Inflammatory macrophage (primary cell): ENCODE results near the gene FTCD.

Source experiments
- DNase-seq, 2 donors: peaks; one replicate each; pipeline ENCODE4 v3.0.0-alpha.2; 2020 to 2022

FTCD gene

DNA sequence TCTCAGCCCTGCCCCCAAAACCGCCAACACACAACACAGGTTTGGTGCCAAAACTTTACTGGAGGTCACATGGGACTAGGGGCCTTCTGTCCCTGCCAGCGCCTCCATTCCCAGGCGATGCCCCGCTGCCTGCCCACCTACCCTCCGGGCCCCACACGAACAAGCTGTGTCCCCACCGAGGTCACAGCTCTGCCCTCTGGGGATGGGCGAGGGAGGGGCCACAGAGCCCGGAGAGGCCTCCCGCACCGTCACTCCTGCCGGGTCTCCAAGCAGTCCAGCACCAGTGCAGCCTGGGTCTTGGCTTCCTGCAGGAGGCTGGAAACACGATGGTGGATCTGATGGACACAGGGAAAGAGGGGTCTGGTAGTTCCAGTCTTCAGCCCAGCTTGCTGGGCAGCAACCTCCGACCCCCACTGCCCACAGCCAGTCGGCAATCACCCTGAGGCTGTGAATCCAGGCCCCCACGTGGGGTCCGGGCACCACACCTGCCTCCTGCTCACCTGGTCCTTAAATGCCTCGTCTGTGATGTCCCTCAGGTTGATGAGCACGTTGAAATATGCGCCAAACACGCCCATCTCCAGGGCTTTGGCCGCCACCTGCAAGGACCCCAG lies 18.5 kb downstream of the FTCD start:
- DNase-seq, result no peak

DNA sequence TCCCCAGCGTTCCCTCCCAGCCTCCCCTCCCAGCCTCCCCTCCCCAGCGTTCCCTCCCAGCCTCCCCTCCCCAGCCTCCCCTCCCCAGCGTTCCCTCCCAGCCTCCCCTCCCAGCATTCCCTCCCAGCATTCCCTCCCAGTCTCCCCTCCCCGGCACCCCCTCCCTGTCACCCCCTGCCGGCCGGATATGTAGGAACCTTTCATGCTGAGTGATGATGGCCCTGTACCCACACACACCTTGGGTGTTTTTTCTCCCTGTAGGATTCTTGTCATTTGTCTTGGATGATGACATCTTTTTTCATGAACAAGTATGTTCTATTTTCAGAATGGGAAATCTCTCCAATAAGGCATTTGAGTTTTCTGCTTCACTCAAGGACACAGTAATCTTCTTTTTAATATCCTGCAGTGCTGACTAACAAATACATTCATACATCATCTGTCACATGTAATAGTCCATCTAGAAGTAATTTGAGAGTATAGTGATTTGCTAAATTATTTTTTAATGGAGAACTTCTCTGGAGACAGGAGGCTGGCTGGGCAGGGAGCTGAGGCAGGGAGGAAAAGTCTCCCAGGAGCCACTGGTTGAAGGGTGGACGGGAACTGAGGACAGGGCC lies 19.5 kb downstream of the FTCD start:
- DNase-seq, result no peak

DNA sequence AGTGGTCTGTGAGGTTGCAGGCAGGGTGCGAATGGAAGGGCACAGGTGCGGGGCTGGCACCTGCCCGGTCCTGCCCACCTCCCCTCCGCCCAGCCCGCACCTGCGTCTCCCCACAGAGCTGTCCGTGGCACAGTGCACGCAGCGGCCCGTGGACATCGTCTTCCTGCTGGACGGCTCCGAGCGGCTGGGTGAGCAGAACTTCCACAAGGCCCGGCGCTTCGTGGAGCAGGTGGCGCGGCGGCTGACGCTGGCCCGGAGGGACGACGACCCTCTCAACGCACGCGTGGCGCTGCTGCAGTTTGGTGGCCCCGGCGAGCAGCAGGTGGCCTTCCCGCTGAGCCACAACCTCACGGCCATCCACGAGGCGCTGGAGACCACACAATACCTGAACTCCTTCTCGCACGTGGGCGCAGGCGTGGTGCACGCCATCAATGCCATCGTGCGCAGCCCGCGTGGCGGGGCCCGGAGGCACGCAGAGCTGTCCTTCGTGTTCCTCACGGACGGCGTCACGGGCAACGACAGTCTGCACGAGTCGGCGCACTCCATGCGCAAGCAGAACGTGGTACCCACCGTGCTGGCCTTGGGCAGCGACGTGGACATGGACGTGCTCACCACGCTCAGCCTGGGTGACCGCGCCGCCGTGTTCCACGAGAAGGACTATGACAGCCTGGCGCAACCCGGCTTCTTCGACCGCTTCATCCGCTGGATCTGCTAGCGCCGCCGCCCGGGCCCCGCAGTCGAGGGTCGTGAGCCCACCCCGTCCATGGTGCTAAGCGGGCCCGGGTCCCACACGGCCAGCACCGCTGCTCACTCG lies 23.3 kb downstream of the FTCD start:
- DNase-seq, result no peak

DNA sequence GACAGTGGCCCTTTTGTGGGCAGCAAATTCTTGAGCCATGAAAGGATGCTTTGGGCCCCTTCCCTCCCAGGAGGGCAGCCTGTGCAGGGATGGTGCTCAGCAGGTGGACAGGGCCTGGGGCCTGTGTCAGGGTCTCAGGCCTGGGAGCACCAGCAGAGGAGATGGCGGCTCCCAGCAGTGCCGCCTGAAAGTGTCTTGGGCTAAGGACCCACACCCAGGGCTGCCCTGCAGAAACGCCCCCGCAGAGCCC lies 23.9 kb downstream of the FTCD start:
- DNase-seq, result no peak

DNA sequence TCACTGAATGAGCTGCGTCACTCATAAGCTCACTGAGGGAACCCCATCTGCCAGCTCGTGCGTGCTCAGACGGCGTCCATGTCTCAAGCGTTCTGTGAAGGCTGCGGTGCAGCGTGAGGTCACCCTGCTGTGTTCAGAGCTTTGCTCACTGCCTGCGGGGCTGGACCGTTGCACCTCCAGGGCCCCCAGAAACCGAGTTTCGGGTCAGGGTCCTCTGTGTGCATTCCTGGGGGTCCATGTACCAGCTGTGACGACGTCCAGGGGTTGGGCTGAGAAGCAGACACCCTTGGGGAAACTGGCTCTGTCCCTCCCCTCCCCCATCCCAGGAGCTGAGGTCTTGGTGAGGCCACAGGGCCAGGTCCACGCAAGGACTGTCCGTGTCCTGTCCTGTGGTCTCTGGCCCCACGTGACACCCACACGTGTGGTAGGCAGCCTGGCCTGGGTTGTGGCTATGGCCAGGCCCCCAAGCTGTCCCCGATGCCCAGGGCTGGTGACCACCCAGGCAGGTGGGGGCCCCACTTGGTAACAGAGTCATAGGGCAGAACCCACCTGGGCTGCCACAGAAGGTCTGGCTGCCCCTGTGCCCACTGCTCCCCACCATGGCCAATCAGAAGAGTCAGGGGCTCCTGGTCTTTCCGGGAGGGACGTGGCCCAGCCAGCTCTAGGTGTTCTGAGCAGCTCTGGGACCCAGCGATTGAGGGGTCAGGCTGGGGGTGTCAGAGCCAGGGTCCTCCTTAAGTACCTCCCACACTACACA lies 24.4 kb downstream of the FTCD start:
- no peak for DNase-seq

DNA sequence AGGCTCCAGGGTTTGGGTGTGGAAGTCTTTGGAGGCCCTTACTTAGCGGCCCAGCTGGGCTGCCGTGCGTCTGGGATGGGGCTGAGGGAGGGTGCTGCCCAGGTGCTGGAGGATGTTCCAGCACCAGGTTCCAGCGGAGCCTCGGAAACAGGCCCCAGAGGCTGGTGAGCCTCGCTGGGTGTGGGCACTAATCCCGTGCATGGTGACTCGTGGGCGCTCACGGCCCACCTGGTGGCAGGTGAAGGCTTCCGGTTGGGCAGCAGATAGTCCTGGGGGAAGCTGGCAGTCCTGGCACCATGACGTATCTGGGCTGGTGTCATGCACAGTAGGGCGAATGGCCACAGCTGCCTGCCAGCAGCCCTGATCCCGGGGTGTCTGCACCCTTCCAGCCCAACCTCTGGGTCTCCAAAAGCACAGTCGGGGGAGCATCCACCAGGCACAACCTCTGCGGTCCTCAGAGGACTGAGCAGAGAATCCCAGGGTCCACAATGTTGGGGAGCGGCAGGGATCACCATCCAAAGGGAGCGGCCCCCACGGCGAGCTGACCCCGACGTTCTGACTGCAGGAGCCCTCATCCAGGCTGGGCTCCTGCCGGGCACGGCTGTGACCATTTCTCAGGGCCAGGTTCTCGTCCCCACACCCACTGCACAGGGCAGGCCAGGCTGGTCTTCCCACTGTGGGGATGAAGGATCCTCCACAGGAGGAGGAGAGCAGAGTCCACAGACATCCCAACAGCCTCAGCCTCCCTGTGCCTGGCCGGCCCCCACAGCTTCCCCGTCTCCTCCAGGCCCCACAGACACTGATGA lies 25.3 kb downstream of the FTCD start:
- no peak for DNase-seq

DNA sequence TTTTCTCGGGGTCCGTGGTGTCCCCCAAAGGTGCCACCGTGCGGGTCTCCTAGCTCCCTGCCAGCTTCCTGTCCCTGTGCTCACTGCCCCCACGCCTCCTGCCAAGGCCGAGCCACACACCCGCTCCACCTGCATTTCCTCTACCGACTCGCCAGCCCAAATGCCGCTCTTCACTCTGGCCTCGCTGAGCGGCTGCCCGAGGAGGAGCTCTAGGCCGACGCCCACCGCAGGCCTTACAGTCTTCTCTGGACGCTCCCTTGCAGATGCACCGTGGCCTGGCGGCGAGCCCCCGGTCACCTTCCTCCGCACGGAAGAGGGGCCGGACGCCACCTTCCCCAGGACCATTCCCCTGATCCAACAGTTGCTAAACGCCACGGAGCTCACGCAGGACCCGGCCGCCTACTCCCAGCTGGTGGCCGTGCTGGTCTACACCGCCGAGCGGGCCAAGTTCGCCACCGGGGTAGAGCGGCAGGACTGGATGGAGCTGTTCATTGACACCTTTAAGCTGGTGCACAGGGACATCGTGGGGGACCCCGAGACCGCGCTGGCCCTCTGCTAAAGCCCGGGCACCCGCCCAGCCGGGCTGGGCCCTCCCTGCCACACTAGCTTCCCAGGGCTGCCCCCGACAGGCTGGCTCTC lies 26.3 kb downstream of the FTCD start:
- no peak for DNase-seq

DNA sequence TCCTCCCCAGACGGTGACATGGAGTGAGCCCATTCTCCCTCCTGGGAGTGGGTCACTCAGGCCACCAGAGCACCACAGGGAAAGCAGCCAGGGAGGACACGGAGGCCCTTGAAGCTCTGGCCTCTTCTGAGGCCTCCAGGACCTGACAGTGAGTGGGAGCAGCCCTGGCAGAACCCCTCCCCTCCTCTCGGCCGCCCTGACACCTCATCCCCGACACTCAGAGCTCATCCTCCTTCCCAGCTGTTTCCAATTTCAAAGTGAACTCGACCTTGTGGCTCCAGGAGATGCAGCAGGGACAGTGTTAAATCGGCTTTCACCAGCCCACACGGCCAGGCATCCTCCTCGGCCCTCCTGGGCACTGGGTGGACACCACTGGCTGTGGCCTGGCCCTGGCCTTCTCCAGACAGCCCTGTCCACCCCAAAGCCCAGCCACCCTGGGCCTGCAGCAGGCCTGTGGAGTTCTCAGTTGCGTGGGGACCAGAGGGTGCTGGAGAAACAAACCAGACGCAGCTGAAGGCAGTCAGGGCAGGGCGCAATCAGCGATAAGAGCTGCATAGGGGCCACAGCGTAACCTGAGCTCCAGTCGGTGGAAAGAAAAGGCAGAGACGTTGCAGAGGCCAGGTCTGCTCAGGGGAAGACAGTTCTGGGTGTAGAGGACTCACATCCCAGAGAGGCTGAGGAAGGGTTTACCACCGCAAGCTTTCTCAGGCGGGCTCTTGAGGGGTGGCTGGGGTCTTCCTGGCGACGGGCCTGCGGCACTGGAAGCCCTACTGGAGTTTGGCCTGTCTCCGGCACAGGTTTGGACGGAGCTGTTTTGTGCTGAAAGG lies 27.1 kb downstream of the FTCD start:
- DNase-seq, result no peak

DNA sequence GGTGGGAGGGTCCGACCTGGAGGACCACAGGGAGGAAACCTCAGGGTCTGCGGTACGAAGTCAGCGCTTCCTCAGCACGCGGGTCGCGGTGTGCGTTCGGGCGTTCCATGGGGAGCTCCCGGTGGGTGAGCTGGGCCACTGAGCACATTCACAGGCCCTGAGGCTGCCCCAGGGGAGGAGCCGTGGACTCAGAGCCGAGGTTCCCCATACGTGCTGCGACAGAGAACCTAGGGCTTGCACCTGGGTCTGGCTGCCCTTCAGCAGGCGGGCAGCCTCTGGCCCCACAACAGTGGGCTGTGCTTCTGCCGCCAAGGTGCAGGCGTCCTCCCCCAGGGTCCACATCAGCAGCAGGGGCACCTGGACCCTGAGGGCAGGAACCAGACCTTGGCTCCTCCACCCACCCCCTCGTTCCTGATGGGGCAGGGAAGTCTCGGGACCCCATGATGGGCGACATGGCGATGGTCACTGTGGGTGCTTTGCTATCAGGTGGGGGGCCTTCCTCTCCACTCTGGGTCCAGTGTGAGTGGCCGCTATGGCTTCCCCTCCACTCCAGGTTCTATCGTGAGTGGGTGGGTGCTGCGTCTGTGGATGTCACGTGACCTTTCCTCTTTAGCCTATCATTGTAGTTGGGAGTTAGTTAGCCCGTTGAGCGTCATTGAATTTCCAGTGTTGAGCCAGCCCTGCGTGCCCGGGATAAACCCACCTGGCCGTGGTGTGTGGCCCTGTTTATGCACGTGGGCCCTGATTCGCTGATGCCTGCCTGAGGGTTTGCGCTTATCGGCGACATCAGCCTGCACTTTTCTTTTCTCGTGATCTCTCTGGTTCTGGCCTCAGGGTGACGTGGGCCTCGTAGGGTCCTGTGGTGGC lies 27.9 kb downstream of the FTCD start:
- no peak for DNase-seq

DNA sequence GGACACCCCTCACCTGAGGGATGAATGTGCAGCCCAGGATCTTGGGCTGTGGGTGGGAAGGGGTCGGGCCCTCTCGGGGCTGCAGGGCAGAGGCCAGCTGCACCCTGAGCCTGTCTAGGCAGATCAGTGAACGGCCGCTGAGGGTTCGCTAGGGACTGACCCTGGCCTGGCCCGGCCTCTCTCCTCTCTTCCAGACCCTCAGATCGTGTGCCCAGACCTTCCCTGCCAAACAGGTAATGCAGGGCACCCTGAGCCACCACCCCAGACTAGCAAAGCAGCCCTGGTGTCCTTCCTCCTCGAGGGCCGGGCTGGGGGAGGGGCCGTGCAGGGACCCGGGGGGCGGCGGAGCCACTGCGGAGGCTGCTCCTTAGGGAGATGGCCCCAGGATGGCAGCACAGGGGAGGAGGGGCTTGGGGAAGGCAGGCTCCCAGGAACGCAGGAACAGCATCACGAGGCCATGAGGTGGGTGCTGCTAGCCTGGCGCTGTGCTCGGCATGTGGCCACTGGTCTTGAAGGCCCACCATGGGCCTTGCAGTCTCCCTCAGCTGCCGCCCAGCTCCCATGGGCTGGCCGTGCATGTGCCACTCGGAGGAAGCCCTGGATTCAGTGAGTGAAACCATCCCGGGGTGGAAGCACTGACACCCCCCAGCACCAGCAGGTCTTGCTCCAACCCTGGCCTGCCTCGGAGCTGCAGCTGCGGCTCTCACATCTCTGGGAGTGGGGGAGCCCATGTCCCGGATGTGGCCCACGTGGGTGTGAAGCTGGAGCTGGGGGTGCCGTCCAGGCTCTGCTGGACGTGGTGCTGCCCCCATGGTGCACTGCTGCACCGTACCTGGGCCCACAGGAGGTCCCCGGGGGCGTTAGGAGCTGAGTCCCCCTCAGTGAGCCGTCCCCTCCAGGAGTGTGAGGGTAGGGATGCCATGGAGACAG lies 28.8 kb downstream of the FTCD start:
- no peak for DNase-seq

DNA sequence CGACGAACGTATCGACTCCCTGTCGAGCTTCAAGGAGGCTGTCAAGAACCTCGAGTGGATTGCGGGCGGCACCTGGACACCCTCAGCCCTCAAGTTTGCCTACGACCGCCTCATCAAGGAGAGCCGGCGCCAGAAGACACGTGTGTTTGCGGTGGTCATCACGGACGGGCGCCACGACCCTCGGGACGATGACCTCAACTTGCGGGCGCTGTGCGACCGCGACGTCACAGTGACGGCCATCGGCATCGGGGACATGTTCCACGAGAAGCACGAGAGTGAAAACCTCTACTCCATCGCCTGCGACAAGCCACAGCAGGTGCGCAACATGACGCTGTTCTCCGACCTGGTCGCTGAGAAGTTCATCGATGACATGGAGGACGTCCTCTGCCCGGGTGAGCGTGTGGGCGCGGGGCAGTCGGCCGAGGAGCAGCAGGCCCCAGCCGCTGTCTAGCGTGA lies 29.5 kb downstream of the FTCD start:
- no peak for DNase-seq

DNA sequence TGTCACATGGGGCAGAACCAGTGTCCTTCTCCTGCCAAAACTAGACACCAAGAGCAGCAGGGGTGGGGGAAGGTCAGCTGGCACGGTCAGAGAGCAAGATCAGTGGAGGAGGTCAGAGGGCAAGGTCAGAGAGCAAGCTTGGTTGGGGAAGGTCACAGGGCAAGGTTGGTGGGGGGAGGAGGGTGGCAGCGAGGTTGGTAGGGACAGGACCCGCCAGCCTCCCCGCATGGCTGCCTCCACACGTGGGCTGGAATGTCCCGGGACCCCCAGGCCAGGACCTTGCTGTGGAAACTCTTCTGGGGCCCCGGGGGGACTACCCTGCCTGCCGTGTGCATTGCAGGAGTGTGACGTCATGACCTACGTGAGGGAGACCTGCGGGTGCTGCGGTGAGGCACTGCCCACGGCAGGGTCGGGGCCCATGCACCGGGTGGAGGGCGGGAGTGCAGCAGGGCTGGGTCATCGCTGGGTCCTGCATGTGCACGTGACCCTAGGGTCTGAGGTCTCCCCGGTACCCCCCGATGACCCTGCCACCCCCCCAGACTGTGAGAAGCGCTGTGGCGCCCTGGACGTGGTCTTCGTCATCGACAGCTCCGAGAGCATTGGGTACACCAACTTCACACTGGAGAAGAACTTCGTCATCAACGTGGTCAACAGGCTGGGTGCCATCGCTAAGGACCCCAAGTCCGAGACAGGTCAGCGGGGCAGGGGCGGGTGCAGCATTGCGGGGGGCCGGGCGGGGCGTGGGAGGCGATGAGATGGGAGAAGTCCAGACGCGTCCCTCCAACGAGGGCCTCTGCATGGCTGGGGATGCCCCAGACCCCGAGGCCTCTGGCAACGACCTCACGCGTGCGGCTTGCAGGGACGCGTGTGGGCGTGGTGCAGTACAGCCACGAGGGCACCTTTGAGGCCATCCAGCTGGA lies 30.2 kb downstream of the FTCD start:
- no peak for DNase-seq

DNA sequence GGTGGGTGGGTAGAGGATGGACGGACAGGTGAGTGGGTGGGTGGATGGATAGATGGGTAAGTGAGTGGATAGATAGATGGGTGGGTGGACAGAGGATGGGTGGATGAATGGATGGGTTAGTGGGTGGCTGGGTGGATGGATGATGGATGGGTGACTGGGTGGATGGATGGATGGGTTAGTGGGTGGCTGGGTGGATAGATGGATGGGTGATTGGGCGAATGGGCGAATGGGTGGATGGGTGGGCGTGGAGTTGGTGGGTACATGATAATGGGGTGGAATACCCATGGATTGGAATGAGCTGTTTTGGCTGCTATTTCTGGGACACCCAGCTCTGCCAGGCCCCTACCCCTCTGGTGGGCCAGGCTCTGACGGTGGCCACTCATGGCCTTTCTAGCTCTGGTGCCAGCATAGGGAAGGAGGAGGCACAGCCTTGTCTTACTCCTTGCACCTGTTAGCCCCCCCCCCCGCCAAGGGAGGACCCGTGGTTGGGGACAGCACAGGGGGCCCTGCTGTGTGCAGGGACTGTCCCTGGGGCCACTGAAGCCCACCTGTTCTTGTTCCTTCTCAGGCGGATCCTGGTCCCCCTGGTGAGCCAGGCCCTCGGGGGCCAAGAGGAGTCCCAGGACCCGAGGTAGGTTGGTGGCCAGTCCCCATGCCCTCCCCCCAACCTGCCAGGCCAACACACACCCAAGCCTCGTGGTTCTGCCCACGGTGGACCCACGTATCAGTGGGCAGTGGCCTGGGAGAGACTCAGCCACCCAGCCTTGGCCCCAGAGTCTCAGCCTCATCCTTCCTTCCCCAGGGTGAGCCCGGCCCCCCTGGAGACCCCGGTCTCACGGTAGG lies 31.1 kb downstream of the FTCD start:
- no peak for DNase-seq

DNA sequence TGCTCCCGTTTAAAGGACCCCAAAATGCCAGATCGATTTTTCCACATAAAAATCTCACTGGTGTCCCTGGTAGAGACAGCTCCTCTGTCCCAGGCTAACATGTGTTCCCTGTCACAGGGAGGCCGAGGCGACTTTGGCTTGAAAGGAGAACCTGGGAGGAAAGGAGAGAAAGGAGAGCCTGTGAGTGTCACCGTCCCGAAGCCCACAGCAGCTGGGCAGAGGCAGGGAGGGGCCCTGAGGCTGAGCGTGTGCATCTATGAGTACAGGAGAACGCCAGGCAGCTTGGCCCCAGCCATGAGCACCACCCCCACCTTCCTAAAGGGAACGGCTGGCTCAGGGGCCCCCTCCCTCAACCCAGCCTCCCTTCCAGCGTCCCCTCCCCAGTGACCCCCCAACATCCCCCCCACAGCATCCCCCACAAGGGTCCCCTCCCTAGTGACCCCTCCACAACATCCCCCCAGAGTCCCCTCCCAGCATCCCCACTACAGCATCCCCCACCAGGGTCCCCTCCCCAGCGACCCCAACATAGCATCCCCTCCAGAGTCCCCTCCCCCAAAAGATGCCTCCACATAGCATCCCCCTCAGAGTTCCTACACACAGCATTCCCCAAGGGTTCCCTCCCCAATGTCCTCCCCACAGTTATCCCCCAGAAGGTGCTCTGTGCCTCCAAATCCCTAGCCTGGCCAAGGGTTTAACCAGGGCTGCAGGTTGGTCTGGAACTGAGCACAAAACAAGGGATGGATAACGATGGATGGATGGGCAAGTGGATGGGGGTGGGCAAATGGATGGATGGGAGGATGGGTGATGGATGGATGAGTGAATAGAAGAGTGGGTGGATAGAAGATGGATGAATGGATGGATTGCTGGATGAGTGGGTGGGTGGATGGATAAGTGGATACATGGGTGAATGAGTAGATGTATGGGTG lies 32.4 kb downstream of the FTCD start:
- DNase-seq, result no peak

DNA sequence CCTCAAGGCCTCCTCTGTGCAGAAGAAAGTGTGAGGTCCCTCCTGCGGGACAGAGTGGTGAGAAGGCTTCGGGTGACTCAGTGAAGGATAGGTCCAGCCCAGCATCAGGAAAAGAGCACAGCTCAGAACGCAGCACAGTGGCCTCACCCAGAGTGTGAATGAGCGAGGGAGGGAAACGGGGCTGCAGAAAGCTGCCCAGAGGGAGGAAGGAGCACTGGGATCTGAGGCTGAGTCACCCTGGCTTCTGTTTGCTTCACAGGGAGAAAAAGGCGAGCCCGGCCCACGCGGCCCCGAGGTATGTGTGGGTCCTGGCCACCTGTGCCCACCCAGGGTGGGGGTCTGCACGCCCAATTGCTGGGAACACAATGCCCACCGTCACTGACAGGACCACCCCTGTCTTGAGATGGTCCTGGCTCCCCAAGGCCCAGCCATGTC lies 33.1 kb downstream of the FTCD start:
- no peak for DNase-seq
